ENCODE results near the gene GPSM3.
A peak's percentile ranks its signal among the peaks of the same experiment; 100 is the strongest.

Gene GPSM3

DNA sequence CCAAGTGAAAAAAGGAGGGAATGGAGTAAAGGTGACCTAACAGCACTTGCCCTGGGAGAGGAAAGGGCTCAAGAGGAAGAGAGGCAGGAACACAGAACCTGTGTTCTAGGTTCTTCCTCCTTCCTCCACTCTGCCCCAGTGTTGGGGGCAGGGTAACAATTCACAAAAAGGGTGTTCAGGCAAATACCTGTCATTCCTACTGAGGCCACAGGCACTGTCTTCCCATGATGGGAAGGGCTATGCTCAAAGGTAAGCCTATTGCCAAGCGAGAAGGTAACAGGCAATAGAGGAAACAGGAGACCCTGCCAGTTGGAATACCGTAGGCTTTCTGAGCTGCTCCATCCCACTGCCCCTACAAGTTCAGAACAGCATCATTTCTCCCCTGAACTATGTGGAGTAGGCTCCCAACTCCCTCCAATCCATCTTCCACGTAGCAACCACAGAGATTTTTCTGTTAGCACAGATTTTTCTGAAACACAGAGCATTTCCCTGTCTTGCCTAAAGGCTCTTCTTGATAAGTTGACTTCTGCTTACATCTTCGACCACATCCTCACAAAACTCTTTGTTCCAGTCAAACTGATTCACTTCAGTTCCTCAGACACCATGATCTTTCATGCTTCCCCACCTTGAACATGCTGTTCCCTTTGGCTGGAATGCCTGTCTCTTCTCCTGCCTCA is 19.3 kb downstream of the GPSM3 start:
- no peak for DNase-seq (ENCODE audit: low read depth)

DNA sequence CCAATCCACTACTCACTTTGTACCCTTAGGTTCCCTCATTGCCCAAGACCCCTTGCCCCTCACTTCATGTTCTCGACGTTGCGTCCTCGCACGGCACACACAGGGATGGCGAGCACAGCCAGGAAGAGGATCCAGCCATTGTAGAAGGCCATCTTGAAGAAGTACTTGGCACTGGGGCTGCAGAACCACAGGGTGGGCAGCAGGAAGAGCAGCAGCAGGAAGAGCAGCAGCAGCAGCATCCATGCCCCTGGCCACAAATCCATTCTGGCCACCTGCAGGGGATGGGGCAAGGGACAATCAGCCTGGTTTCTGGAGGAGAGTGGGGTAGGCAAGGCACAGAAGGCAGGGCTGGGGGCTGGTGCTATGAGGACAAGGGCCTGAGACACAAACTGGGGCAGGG is 21.2 kb downstream of the GPSM3 start:
- DNase-seq (ENCODE audit: low read depth), result no peak

DNA sequence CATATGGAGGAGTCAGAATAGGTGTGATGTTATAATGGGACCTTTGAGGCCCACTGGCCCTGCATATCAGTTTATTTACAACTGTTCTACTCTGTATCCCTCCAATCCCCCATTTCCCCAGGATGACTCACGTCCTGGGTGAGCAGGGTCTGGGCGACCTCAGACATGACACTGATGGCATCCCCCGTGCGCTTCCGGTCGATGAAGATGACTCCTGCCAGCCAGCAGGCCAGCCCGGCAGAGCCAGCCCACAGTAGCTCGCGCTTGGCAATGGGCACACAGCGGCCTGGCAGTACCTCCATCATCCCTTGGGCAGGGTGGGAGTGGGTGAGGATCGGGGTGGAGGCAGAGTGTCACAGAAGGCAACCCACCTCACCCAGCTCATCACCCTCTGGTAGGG is 22.1 kb downstream of the GPSM3 start:
- DNase-seq (ENCODE audit: low read depth), result no peak

DNA sequence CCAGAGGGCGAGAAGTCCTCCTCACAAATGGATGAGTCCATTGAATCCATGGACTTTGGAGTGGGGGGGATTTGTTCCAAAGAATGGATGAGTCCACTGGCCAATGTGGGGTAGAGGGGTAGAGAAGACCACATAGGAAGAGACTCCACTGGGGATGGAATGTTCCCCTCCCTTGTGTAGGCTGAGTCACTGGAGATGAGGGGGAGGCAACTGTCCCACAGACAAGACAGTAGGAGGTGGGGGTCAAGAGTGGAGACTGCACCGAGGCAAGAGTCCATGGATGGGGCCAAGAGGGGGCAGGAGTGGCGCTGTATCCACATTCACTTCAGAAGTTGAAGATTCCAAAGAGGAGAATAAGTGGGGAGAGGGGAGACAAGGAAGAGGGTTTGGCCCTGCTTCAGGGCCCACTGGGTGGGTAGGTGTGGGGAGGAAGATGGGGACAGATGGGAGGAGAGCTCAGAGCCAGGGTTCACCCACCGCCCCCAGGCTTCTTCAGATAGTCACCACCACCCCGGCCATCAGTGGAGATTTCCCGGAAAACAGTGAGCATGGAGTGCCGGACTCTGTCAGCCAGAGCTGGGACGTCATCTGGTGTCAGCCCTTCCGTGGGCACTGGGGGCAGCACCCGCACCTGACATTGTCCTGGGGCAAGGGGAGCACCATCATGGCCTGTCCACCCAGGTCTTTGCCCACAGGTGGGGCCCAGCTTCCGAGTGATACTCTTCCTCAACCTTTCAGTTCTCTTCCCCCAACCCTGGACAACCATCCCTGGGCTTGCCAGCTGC is 23.4 kb downstream of the GPSM3 start:
- no peak for DNase-seq (ENCODE audit: low read depth)

DNA sequence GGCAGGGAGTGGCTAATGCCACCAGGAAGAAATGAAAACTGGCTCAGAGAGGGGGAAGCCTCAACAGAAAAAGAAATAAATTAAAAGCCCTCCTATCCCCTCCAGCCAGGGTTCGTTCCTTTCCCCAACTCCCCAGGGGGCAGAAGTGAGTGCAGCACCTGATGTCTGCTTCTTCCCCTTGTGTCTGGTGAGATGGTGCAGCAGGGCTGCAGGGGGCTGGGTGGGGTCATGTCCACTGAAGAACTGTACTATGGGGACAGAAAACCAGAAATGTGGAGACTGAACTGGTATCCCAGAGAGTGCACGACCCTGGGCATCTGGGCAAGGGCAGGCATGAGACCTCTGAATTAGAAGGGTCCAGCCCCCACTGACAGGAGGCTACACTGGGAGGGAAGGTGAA is 24.1 kb downstream of the GPSM3 start:
- no peak for DNase-seq (ENCODE audit: low read depth)

DNA sequence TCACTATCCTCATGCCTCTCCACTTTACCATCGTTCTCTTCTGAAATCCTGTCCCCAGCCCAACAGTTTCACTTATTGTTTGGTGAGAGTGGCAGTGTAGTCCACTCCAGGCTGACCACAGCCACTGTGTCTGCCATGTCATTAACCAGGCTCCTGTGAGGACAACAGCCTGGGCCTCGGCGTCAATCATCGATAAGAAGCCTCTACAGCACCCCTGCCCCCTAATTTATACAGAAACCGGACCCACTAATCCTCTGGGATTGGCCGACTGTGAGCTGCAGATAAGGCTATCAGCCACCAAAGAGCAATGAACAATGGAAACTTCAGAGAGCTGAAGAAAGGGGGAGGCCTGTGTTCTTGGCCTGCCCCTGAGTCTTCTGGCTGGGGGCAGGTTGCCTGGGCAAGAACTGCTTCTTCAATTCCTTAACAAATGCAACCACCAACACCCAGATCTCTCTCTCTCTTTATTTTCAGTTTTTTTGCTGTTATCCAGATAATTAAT is 24.6 kb downstream of the GPSM3 start:
- no peak for DNase-seq (ENCODE audit: low read depth)

DNA sequence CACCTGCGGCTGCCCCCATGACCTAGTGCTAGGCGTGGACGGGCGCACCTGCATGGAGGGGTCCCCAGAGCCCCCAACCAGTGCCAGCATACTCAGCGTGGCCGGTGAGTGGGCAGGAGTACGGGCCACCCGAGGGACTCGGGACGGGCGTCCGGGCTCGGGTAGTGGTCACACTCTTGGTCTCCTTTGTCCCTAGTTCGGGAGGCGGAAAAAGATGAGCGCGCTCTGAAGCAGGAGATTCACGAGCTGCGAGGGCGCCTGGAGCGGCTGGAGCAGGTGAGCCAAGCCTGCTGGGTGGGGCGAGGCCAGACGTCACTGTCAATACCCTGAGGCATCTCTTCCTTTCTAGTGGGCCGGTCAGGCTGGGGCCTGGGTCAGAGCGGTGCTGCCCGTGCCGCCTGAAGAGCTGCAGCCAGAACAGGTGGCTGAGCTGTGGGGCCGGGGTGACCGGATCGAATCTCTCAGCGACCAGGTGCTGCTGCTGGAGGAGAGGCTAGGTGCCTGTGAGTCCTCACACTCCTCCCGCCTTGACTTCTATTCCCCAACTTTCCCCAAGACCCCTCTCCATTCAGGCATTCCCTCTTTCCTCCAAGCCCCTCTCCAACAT is 25.2 kb downstream of the GPSM3 start:
- no peak for DNase-seq (ENCODE audit: low read depth)

DNA sequence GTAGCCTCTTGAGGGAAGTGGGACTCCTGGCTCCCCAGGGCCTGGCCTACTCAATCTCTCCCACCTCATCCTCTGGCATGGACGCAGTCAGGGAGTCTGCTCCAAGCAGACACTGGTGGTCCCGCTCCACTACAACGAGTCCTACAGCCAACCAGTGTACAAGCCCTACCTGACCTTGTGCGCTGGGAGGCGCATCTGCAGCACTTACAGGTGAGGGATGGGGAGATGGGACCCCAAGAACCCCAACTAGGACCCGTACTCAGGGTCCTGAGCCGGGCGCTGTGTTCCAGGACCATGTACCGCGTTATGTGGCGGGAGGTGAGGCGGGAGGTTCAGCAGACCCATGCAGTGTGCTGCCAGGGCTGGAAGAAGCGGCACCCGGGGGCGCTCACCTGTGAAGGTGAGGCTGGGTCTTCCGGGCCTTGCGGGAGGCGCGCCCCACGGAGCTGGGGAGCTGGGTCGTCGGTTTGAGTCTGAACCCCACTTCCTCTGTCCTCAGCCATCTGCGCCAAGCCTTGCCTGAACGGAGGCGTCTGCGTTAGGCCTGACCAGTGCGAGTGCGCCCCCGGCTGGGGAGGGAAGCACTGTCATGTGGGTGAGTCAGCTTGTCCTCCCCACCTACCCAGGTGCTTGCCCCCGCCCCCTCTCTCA is 25.9 kb downstream of the GPSM3 start:
- no peak for DNase-seq (ENCODE audit: low read depth)

DNA sequence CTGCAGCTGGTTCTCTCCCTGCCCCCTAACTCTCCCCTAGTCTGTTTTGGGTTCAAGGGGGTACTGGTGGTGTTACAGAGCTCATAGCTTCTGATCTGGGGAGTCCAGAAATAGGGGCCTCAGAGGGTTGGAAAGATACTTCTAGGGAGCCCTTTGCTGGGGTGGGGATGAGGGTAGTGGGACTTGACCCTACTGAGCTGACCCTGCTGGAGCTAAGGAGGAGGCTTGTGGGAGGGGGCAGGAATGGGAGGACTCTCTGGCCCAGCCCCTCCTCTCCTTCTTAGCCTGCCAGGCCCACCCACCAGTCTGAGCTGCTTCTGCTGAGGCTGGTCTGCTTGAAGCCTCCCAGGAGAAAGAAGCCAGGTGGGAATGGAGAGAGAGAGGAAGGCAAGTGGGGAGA is 28.1 kb downstream of the GPSM3 start, which contains the start of gene EGFL8:
Gene EGFL8, plus strand, starts transcription at position 301 of the 400 bp plus-strand sequence. CDS start 1,571 bp downstream, outside the sequence.
- no peak for DNase-seq (ENCODE audit: low read depth)

DNA sequence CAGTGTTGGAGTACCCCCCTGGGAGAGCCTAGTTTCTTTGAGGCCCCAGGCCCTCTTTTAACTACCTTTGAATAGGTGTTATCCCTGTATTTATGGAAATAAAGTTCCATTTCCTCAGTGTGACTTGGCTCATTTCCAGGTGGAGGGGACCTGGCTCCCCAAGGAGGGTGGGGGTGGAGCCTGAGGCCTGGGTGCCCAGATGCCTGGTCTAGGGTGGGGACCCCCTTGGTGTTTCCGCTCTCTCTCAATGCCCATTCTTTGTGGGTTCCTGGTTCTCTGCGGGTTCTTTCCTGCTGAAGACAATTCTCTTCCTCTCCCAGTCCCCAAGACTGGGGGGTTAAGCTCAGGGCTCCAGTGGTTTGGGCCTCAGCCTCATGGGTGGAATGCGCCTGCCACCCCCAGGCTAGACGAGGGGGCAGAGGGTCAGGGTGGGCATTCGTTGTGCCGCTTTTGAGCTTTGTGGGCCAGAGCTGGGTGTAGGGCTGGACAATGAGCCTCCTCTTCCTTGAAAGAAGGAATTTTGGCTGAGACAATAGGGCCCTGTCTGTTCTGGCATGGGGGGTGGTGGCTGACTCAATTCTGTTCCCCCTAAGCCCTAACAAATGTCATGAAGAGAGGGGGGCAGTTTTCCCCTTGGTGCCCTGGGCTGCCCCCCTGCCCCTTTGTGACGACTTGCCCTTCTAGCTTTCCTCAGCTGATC is 28.7 kb downstream of the GPSM3 start:
- DNase-seq (ENCODE audit: low read depth), result no peak

DNA sequence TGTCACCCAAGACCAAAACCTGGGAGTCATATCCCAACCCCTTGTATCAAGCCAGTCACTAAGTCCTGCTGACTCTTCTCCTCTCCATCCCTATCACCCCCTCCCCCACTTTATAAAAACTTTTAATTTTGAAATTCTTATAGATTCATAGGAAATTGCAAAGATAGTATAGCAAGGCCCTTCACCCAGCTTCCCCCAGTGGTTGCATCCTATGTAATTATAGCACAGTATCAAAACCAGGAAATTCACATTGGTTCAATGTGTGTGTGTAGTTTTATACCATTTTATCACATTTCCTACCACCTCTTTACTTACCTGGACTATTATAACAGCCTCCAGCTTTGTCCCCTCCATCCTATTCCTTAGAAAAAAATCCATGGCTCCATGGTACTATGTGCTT is 34.4 kb downstream of the GPSM3 start:
- no peak for DNase-seq (ENCODE audit: low read depth)

DNA sequence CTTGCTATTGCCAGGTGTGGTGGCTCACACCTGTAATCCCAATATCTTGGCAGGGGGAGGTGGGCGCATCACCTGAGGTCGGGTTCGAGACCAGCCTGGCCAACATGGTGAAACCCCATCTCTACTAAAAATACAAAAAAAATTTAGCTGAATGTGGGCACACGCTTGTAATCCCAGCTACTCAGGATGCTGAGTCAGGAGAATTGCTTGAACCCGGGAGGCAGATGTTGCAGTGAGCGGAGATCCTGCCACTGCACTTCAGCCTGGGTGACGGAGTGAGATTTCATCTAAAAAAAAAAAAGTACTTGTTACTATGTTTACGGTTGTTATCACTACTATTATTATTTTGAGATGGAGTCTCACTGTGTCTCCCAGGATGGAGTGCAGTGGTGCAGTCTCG is 35.6 kb downstream of the GPSM3 start:
- no peak for DNase-seq (ENCODE audit: low read depth)

DNA sequence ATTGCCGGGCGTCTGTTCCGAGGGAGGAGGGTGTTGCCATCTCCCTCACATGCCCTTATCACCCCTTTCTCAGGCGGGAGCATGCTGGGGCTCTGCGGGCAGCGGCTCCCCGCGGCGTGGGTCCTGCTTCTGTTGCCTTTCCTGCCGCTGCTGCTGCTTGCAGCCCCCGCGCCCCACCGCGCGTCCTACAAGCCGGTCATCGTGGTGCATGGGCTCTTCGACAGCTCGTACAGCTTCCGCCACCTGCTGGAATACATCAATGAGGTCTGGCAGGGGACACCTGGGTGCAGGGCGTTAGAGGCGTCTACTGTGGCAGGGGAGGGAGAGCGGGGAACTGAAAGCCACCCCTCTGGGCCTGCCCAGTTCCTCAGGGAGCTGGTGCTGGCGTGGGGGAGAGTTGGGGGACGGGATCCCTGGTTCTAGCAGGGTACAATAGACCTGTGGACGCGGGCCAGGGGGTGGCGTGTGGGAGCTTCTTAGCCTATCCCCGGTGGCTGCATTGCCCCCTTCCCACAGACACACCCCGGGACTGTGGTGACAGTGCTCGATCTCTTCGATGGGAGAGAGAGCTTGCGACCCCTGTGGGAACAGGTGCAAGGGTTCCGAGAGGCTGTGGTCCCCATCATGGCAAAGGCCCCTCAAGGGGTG is 37.8 kb downstream of the GPSM3 start:
- no peak for DNase-seq (ENCODE audit: low read depth)

DNA sequence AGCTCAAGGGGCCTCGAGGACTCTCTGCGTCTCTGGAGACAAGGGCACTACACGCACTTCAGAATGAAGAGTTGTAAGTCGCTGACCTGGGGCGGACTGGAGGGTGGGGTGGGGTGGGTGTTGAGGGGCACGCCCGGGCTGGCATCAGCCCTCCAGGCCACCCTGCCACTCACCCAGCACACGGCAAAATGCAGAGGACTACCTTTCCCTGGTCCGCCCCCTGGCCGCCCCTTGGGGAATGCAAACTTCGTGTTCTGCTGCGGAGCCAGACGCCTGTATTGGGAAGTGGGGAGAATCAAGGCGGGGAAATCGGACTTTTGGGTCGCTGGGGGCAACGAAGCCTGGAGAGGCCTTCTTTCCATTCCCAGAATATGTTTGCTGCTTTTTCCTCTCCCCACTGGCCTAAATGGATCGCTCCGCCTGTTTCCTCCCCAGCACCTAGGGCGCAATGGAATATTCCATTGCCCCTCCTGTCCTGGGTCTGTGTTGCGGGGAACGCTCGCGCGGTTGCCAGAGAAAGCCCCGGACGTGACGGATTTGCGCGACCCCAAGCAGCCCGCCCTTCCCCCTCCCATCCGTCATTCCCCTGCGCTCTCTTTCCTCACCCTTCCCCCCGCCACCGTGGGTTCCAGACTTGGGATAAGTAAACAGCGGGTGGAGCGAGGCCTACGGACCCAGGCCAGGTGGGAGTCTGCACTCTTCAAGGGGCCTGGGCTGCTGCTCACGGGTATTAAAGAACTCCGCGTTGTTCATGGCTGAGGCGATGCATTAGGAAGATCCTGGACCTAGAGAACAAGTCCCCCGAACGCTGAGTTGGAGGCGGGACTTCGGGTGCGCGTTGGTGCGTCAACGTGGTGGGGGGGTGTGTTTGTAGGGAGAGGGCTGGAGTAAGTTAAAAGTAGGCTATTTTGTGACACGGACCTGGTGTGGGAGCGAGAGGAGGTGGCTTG is 38.6 kb downstream of the GPSM3 start, which contains the start of gene PPT2:
Gene PPT2, plus strand, starts transcription at position 578 of the 950 bp plus-strand sequence. CDS start 454 bp downstream, outside the sequence.
- peak; percentile 84 for DNase-seq (ENCODE audit: low read depth)

DNA sequence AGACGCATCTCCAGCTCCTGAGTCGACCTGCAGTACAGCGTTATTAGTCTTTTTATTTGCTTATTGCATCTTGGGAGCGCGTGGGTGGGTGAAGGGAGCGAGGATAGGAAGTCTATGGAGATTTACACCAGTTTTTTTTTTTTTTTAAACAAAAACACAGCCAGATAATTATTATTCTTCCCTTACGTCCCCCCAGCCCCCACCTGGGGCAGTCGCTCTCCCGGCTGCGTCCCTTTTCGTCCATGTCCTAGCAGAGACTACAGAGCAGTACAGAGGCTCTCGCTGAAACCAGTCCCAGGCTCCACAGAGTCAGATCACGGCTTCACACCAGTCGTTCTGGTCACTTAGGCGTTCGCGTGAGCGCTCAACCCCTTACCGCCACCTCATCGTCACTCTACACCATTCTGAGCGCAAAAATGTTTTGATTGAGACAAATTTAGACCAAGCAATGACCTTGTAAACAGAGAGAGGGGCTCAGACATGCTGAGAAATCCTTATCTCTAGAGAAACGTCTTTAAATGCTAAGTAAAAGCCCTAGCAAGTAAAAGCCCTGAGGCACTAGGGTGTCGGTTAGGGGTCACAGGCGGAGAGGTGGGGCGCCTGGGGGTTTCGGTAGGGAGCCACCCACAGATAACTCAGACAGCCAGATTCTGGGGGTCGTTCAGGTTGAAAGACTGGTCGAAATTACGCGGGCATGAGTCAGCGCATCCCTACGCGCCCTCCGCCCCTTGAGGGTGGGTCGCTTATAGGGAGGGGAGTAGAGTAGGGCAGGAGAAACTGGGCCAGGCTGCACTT is 39.5 kb downstream of the GPSM3 start:
- DNase-seq (ENCODE audit: low read depth), result no peak

DNA sequence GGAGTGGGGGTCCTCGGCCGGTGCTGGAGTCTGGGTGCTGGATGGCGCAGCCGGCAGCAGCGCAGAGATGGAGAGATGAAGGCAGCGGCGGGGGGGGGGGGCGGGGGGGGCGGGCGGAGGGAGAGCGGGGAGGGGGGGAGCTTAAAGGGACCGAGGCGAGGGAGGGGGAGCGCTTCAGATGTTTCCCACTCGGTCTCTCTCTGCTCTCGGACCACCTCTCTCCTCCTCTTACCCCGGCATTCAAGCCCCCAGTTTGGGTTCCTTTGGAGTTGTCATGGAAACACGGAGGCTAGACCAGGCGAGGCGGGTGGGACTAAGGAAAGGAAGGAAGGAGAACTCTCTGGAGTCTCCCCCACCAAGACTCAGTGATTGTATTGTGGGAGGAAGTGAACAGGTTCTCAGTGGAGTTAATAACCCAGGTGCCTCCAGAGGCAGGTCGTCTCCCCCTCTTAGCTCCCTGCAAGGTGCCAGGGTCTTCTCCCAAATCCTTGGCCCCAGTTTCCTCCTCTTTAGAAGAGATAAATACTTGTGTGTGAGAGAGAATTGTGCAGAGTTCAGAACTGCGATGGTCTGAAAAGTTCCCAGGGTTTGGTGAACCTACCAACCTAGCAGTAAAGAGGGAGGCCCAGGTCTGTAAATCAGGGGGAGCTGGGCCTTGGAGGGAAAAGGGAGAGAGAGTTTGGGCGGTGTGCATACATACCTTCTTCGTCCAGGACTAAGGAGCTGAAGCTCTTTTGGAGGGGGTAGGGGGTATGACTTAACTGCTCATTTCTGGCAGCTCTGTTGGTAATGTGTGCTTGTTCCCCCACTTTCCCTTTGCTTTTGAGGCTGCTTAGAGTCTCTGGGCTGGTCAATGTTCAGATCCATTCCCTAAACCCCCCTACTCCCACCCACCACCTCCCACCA is 40.3 kb downstream of the GPSM3 start, which contains the start of gene PRRT1:
Gene PRRT1, minus strand, starts transcription at position 77 of the 906 bp plus-strand sequence. CDS start 112 bp downstream, outside the sequence.
- DNase-seq (ENCODE audit: low read depth), result no peak

DNA sequence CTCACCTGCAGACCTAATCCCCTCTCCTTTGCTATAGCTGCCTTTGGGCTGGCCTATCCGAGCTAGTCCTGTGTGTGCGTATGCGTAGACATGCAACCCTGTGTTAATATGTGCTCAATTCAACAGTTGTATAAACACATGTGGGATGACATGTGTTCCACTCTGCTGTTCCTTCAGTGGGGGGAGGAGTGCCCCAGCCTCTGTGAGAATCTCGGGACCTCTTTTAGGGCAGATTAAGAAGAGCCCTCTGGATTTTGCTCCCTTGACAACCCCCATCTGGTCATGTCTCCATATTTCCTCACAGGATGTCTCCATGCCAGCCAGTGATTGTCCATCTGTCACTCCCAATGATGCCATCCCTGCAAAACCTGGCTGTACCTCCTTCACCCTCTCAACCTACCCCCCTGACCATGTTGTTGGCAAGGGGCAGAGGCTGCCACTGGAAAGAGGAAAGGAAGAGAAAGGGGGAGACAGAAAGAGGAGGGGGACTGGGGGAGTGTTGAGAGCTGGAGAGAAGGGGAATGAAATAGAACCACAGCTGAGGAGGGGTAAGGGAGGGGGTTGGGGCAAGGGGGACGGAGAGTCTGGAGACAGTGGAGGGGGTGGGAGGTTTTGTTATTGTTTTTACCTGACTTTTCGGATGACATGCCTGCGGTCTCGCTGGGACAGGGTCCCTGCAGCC is 41.1 kb downstream of the GPSM3 start:
- DNase-seq (ENCODE audit: low read depth), result no peak
